ENCODE measurements around the gene ITGB8. TPM values are rescaled to one million over a fixed set of nuclear protein-coding genes. Genes with fewer than 3 reads are reported as not detected.

Gene ITGB8
- total RNA-seq, 1 experiment from 2014 or later: 13.9 TPM

DNA sequence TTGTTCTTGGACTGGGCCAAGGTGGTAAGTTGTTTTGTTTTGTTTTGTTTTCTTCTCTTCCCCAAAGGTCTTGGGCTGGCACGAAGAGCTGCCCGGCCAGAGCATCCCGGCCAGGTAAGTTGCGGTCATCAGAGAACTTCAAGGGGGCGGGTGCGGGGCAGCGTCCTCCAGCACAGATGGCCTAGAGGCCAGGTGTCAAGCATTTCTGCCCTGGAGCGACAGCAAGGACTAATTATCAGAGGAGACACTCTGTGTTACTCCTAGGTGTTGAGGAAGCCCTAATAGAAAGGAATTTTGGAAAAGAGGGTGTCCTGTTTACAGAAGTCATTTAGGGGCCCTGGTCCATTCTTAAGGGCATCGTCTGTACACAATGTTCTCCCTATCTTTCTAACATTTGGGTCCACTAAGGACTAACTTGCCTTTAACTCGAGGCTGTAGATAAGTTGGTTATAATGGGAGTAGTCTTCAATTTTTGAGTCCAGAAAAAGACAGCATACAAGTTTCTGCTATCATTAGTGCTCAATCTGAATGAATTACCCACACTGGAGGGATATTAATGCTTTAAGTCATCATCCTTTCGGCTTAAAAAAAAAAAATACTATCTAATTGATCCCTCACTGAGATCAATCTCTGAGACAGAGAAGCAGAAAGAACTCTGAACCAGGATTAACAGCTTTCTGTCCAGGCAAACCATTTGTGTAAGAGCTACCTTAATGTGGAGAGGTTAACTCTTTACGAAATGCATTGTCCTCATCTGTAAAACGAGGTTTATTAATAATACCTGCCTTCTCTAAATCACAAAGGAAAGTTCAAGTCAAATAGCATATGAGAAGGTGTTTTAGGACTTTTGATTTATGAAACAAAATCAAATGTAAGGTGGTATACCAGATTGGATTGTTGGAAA is 1.5 kb downstream of the ITGB8 start:
- Histone ChIP-seq H3K79me2 (ENCODE audit: low read length) (peaks cover 38% of the 10 kb centered on the region), H2AFZ (ENCODE audit: low read length) (peak overlapping the region; percentile 88), H4K20me1 (ENCODE audit: low read length) (no peaks in the 10 kb centered on the region), H3K9ac (ENCODE audit: low read length) (peak overlapping the region; percentile 81), H3K27ac (ENCODE audit: low read length) (peak overlapping the region; percentile 85), H3K4me1 (ENCODE audit: insufficient read depth, low read length) (peaks cover 20% of the 10 kb centered on the region), H3K27me3 (ENCODE audit: low read length) (no peaks in the 10 kb centered on the region), H3K9me2 (replicated peaks; ENCODE audit: low read length) (no peaks in the 10 kb centered on the region), H3K4me3 (ENCODE audit: low read length) (peak overlapping the region; percentile 89), H3F3A (ENCODE audit: low read length, unreplicated experiment) (no peaks in the 10 kb centered on the region), H3K36me3 (ENCODE audit: low read depth, low read length) (no peaks in the 10 kb centered on the region), H3K9me3 (ENCODE audit: low read length) (no peaks in the 10 kb centered on the region), H3K4me2 (ENCODE audit: low read length) (peak overlapping the region; percentile 99)
- intact Hi-C loops (cut with micrococcal nuclease): loop anchor here (5.0 kb wide), 1 partner anchor 200 kb away; no protein-coding TSS in a partner anchor
- ATAC-seq: no peak
- ChIA-PET POLR2A (ENCODE audit: unreplicated experiment) (no interaction called here), CTCF (interaction anchor here (0.6 kb wide), 2 partner anchors 265 to 266 kb away, joined by 4 to 8 read pairs; no protein-coding TSS in a partner anchor)
- no peak for TF ChIP-seq EZH2phosphoT487 (IDR thresholded peaks at IDR 0.05; ENCODE audit: borderline replicate concordance, low read length)
- TF ChIP-seq EZH2 (IDR thresholded peaks at IDR 0.05; ENCODE audit: low read length, unreplicated experiment): no peak
- TF ChIP-seq, protein P1, sequence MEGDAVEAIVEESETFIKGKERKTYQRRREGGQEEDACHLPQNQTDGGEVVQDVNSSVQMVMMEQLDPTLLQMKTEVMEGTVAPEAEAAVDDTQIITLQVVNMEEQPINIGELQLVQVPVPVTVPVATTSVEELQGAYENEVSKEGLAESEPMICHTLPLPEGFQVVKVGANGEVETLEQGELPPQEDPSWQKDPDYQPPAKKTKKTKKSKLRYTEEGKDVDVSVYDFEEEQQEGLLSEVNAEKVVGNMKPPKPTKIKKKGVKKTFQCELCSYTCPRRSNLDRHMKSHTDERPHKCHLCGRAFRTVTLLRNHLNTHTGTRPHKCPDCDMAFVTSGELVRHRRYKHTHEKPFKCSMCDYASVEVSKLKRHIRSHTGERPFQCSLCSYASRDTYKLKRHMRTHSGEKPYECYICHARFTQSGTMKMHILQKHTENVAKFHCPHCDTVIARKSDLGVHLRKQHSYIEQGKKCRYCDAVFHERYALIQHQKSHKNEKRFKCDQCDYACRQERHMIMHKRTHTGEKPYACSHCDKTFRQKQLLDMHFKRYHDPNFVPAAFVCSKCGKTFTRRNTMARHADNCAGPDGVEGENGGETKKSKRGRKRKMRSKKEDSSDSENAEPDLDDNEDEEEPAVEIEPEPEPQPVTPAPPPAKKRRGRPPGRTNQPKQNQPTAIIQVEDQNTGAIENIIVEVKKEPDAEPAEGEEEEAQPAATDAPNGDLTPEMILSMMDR (conservative IDR thresholded peaks at IDR 0.05; ENCODE audit: low read depth, low read length): no peak
- BruUV-seq (replicated peaks): TSS peak; percentile 24
- peak; percentile 19 for DNase-seq

- H2AFZ ChIP-seq (ENCODE audit: low read length): no peak overlapping the region
- CTCF ChIA-PET: no interaction called here
- H4K20me1 ChIP-seq (ENCODE audit: low read length): no peaks in the 10 kb centered on the region
- ATAC-seq: no peak
- peaks cover 3% of the 10 kb centered on the region for H3F3A ChIP-seq (ENCODE audit: low read length, unreplicated experiment)
- H3K4me3 ChIP-seq (ENCODE audit: low read length): no peak overlapping the region
- no peak overlapping the region for H3K9ac ChIP-seq (ENCODE audit: low read length)
- peaks cover 39% of the 10 kb centered on the region for H3K4me1 ChIP-seq (ENCODE audit: insufficient read depth, low read length)
- no peak for DNase-seq
- no peaks in the 10 kb centered on the region for H3K9me2 ChIP-seq (replicated peaks; ENCODE audit: low read length)
- TF ChIP-seq, protein P1 (conservative IDR thresholded peaks at IDR 0.05; ENCODE audit: low read depth, low read length): no peak
- no peak for TF ChIP-seq EZH2 (IDR thresholded peaks at IDR 0.05; ENCODE audit: low read length, unreplicated experiment)
- TF ChIP-seq EZH2phosphoT487 (IDR thresholded peaks at IDR 0.05; ENCODE audit: borderline replicate concordance, low read length): no peak
- no peak overlapping the region for H3K27ac ChIP-seq (ENCODE audit: low read length)
- H3K27me3 ChIP-seq (ENCODE audit: low read length): no peaks in the 10 kb centered on the region
- H3K9me3 ChIP-seq (ENCODE audit: low read length): no peaks in the 10 kb centered on the region
- BruUV-seq (replicated peaks): no TSS peak
- POLR2A ChIA-PET (ENCODE audit: unreplicated experiment): no interaction called here
- H3K4me2 ChIP-seq (ENCODE audit: low read length): no peak overlapping the region
- intact Hi-C loops (cut with micrococcal nuclease): no loop called here
- no peaks in the 10 kb centered on the region for H3K36me3 ChIP-seq (ENCODE audit: low read depth, low read length)
- H3K79me2 ChIP-seq (ENCODE audit: low read length): peaks cover 15% of the 10 kb centered on the region
These were observed 7.6 kb downstream of the ITGB8 start for GRCh38 chr7:20338285-20338684.

- peak overlapping the region; percentile 61 for H3K4me2 ChIP-seq (ENCODE audit: low read length)
- H3K79me2 ChIP-seq (ENCODE audit: low read length): no peaks in the 10 kb centered on the region; the same call in 1 of the 2 replicates
- intact Hi-C loops (cut with micrococcal nuclease): no loop called here
- ChIA-PET POLR2A (ENCODE audit: unreplicated experiment) (no interaction called here), CTCF (no interaction called here)
- peak; percentile 94 for ATAC-seq
- peak; percentile 93 for DNase-seq
- peaks cover 3% of the 10 kb centered on the region for H3F3A ChIP-seq (ENCODE audit: low read length, unreplicated experiment)
- no TSS peak for BruUV-seq (replicated peaks)
- H3K9ac ChIP-seq (ENCODE audit: low read length): peak overlapping the region; percentile 1; the same call in 1 of the 2 replicates
- no peak overlapping the region for H3K4me3 ChIP-seq (ENCODE audit: low read length)
- no peaks in the 10 kb centered on the region for H3K9me2 ChIP-seq (replicated peaks; ENCODE audit: low read length)
- H3K36me3 ChIP-seq (ENCODE audit: low read depth, low read length): no peaks in the 10 kb centered on the region
- no peaks in the 10 kb centered on the region for H4K20me1 ChIP-seq (ENCODE audit: low read length)
- no peak overlapping the region for H2AFZ ChIP-seq (ENCODE audit: low read length)
- H3K27me3 ChIP-seq (ENCODE audit: low read length): no peaks in the 10 kb centered on the region
- TF ChIP-seq, protein P1 (conservative IDR thresholded peaks at IDR 0.05; ENCODE audit: low read depth, low read length): no peak
- TF ChIP-seq EZH2 (IDR thresholded peaks at IDR 0.05; ENCODE audit: low read length, unreplicated experiment) (no peak), EZH2phosphoT487 (IDR thresholded peaks at IDR 0.05; ENCODE audit: borderline replicate concordance, low read length) (no peak)
- peaks cover 32% of the 10 kb centered on the region for H3K4me1 ChIP-seq (ENCODE audit: insufficient read depth, low read length)
- H3K9me3 ChIP-seq (ENCODE audit: low read length): no peaks in the 10 kb centered on the region
- peak overlapping the region; percentile 95 for H3K27ac ChIP-seq (ENCODE audit: low read length)
These were observed 10.1 kb downstream of the ITGB8 start for GRCh38 chr7:20340839-20341238.
